GM18507 (cell line): ENCODE data around the gene MMAA.
"Not testable (repeated sequence)": the region's sequence is repeated elsewhere in the genome, so short reads cannot be mapped to it uniquely, and the experiment has no call there.

Experiments used
- DNase-seq: peaks from one replicate; pipeline ENCODE4 v3.0.0; 2011; ENCODE audit warnings: low read depth; ENCODE audit not compliant: insufficient read length; ENCODE audit errors: extremely low spot score
- FAIRE-seq: peaks from 2 replicates; lab custom pipeline; 2011; peaks lifted over from hg19 to GRCh38; lab: Jason Lieb, UNC

MMAA gene

DNA sequence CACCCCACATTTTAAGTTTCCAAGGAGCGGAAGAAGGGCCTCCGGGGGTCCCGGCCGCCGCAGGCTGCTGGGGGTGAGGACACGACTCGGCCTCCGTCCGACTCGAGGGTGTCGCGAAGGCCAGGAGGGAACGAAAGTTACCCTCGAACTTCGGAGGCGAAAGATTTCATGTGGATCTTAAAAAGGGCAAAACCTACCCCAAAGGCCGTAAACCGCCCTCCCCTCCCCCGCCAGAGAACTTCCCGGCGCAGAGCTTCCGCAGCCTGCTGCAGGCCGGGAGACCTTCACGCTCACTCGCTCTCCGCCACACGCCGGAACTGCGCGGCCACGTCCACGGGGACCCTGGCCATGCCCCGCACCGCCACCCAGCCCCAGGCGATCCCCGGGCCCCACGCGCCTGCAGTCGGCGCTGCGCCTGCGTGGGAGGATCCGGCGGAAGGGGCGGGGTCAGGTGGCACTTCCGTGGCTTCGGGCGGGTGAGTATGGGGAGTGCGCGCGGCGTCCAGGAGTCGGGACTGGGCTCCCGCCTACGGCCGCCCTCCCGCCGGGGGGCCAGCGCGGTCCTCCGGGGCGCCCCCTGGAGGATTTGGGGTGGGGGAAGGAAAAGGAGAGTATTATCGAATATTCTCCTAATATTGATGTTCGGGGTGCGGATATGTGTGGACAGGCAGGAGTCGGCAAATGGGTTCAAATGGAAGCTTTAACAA lies at the start of gene MMAA:
MMAA (plus strand) TSS at position 454 of the 707 bp plus-strand sequence. CDS start 19,755 bp downstream, outside the sequence.
- DNase-seq (peak; percentile 94), FAIRE-seq (peak; percentile 97)

- DNase-seq, FAIRE-seq: not testable (repeated sequence)
Observed at GRCh38 chr4:145574546-145574945, 44.6 kb upstream of the MMAA start.

DNA sequence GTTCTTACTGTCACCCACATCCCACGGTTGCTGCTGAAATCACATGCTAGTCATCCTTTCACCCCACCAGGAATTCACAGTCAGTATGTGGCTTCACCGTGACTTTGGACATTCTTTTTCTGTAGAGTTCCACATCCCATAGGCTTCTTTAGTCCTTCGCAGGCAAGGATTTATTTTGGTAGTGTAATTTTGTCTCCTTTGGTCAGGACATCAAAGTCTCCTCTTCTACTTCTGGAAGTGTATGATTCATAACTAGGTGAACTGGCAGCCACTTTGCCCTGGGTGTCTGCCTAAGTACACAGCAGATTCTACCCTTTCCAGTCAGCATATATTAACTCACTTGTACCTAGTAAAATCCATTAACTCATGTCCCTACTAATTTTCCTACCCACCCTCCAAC lies 38.3 kb upstream of the MMAA start:
- DNase-seq = no peak
- no peak for FAIRE-seq

GRCh38 chr4:145583191-145584055 lies 35.8 kb upstream of the MMAA start:
- no peak for FAIRE-seq

DNA sequence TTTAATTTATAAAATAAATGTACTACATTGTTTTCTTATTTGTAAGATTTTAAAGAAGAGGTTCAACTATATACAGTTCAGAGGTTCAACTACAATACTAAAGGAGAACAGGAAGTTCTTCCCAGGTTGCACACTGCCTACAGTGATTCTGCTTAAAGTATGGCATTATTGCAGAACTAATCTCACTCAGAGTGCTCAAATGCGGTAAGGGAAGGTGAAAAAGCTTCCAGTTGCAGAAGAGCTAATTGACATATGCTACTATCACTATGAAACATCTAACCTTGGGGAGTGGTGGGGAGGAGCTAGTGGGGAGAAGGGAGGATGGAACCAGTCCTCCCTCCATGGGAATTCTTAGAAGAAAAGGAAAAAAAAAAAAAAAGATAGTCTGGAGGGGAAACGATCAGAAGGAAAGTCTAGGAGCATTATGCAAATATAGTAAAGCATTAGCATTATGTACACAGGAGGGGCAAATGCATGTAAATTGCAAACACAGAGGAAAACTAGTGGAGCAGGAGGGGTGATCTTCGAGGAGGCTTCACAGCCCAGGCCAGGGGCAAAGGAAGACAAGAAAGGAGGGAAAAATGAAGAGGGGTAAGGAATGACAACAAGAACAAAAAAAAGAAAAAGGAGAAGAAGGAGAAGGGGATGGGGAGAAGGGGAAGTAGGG lies 32.0 kb upstream of the MMAA start:
- DNase-seq = no peak
- no peak for FAIRE-seq

More at GRCh38 chr4:145583191-145584055, 35.8 kb upstream of the MMAA start:
- no peak for DNase-seq

DNA sequence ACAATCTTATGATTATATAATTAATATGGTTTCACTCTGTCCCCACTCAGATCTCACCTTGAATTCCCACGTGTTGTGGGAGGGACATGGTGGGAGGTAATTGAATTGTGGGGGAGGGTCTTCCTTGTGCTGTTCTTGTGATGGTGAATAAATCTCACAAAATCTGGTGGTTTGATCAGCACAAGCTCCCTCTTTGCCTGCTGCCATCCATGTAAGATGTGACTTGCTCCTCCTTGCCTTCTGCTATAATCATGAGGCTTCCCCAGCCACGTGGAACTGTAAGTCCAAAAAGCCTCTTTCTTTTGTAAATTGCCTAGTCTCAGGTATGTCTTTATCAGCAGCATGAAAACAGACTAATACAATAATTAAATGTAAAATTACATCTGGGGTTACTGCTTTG lies 29.8 kb upstream of the MMAA start:
- not testable (repeated sequence) for DNase-seq, FAIRE-seq

- FAIRE-seq (no peak), DNase-seq (no peak)
Observed at GRCh38 chr4:145589916-145590702, 29.1 kb upstream of the MMAA start.

GRCh38 chr4:145602129-145602760 lies 16.9 kb upstream of the MMAA start:
- DNase-seq (no peak), FAIRE-seq (no peak)

- DNase-seq (no peak), FAIRE-seq (no peak)
Observed at GRCh38 chr4:145605941-145606340, 13.2 kb upstream of the MMAA start.

- FAIRE-seq (peak; percentile 93), DNase-seq (no peak)
Observed at GRCh38 chr4:145609481-145610427, 9.4 kb upstream of the MMAA start.

- DNase-seq (no peak), FAIRE-seq (peak; percentile 81)
Observed at GRCh38 chr4:145613566-145614232, 5.5 kb upstream of the MMAA start.

DNA sequence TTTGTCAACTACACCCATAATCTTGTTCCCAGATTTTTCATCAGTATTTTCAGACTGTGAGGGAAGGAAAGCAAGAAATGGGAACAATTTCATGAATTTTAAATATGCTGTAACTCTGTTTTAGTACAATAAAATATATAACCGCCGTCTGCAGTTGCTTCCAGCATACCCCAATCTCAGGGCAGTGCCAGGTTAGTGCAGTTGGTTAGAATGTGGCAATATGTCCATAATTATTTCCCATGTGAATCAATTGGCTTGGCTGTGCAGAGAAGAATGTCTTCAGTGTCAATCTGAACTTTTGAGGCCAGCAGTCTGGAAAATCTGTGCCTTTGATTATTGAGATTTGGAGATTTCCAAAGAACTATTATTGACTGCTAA lies 5.0 kb upstream of the MMAA start:
- DNase-seq (no peak), FAIRE-seq (peak; percentile 24)

GRCh38 chr4:145618210-145618931 lies 814 bp upstream of the MMAA start:
- DNase-seq = no peak
- peak; percentile 68 for FAIRE-seq

DNA sequence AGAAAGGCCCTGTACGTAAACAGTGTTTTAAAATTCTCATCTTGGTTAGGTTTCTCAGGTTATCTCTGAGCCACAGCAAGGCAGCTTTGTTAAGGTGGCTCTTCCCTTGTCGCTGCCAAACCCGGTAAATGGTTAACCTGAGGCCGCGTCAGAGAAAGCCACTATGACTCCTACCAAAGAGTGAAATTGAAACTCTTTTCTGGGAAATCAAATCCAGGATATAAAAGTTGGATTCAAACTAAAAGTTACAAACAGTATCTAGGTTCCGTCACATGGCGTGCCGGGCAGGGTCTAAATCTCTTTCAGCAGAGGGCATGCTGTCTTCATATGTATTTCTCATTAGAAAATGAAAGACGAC lies 433 bp downstream of the MMAA start:
- DNase-seq = no peak
- FAIRE-seq = no peak

GRCh38 chr4:145622067-145622466 lies 2.9 kb downstream of the MMAA start:
- DNase-seq = not testable (repeated sequence)
- peak; percentile 26 for FAIRE-seq

GRCh38 chr4:145623831-145624230 lies 4.6 kb downstream of the MMAA start:
- no peak for DNase-seq
- peak; percentile 96 for FAIRE-seq
